ENCODE measurements around the gene LDLRAD4.

DNA sequence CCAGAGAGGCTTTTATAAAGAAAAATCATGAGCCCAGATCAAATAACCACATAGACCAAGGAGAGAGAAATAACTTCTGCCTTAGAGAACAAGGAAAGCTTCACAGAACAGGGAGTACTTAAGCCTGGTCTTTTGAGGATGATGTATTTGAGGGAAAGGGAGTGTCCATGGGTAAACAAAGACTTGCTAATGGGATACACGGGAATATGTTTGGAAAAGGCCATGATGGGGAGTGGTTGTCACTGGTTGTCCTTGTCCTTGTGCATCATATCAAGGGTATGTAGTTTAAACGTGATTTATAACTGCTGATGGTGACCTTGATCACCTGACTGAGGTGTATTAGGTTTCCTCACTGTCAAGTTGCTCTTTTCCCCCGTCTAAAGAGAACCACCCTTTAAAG lies 337.9 kb downstream of the LDLRAD4 start:
- TF ChIP-seq CTCF (IDR thresholded peaks at IDR 0.05) (no peak), EP300 (IDR thresholded peaks at IDR 0.05) (no peak)

All from tibial nerve (tissue), 4 donors.